H1 (cell line): Measurements from ENCODE around the gene SMTNL2.

Source experiments
- CBX8 ChIP-seq: fragments of 300-800, 300-1000 bp; sonication (generic); IDR thresholded peaks from 2 replicates; pipeline ENCODE4 v1.7.1; 2016; ENCODE audit warnings: low read depth, low read length, borderline replicate concordance
- POLR2A ChIP-seq, 2 experiments: IDR thresholded peaks; 1 replicate in 1 of 2; 2 replicates in 1 of 2; pipeline ENCODE4 v1.6.1; 2011; ENCODE audit warnings: low read depth in 2 of 2, low read length in 2 of 2, mild to moderate bottlenecking in 2 of 2; ENCODE audit errors: control extremely low read depth in 1 of 2
- TF ChIP-seq, protein P1 (sequence below): IDR thresholded peaks from 2 replicates; pipeline ENCODE4 v1.6.1; 2012; ENCODE audit warnings: inconsistent platforms

- TF ChIP-seq, protein P1, sequence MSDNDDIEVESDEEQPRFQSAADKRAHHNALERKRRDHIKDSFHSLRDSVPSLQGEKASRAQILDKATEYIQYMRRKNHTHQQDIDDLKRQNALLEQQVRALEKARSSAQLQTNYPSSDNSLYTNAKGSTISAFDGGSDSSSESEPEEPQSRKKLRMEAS = no peak
- TF ChIP-seq CBX8 = no peak
- no peak for TF ChIP-seq POLR2A (IDR thresholded peaks at IDR 0.05; ENCODE audit: control extremely low read depth in 1 of 2, low read depth in 2 of 2, low read length in 2 of 2)
These were observed 45.3 kb upstream of the SMTNL2 start for GRCh38 chr17:4539025-4539424.
